NCI-H1105 treated with DMSO at 0.1 percent for 48 hours (cell line): ENCODE data around the gene DDA1.

Experiments
- DNase-seq: peaks from one replicate; lab custom pipeline; 2025; lab: John Stamatoyannopoulos, UW

Gene DDA1

DNA sequence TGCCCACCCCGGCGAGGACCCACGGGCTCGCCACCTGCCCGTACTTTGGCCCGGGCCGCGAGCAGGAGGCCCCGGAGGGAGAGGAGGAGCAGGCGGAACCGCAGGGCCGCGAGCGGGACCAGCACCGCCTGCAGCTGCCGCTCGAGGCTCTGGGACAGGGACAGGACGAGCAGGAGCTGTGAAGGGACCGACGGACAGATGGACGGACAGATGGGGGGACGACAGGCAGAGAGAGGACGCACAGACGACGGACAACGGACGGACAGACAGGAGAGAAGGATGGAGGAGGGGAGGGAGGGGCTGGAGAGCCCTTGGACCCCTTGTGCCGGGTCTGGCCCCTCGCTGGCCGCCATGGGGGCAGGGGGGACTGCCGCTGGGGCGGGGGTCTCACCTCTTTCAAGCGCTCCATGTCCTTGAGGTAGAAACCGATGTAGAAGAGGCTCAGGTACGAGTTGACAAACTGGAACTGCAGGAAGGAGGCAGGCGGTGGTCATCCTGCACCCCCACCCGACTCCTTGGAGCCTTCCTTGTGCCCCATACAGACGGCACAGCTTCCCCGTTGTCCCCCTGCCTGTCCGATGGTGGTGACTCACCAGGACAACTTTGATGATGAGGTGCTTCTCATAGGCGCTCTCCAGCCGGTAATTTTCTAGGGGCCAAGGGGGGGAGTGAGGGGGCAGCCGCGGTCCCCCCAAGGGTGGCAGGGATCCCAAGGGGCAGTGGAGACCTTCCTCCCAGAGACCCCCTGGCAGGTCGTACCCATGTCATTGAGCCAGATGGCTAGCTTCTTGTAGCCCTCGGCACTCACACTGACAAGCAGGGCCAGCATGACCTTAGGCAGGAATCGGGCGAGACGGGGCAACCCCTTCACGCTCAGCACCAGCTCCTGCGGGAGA, 20.3 kb downstream of the DDA1 start:
- DNase-seq = no peak

DNA sequence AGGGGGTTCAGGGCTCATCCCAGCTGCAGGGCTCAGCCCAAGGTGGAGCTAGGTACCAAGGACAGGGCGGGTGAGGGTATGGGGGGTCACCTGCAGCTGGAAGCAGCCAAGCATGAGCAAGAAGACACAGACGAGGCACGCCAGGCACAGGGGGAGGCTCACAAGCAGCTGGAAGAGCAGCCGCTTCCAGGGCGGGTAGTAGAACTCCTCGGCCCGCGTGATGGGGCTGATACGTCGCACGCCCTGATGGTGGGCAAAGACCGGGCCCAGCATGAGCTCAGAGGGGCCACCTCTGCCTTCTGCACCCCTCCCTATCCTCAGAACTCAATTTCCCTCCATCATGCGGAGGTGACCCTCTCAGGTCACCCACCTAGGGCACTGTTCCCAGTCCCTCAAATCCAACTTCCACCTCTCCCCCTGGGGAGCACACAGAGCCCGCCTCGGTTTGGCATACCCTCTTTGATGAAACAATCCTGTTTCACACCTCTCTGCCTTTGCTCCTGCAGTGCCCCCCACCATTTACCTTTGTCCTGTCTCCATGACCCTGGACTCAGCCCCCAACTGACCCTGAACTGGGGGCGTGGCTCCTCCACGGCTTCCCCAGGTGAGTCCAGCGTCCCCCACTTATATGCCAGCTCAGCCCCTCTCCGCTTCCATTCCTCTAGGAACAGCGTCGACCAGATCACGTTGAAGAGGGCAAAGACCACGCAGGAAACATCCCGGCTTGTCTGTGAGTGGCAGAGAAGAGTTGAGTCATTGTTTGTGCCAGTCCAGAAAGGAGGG, 21.1 kb downstream of the DDA1 start:
- DNase-seq = no peak

DNA sequence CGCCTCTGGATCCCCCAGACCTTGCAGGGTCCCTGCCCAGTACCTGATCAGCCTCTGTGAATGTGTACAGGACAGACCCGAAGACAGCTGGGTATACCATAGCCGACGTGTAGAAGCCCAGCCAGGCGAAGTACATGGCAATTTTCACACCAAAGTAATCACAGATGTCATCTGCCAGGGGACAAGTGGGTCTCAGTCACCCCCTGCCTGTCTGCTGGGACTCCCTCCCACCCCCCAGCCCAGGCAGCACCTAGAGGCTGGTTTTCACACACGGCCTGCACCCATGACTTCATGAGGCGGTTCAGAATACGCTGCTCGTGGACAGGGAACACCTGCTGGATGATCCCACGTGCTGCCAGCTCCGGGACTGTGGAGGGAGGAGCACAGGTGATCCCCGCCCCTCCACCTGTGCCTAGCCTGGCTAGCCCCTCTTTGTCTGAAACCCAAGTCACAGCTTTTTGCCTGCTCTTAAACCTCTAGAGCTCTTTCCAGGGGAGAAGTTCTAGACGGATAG, 21.7 kb downstream of the DDA1 start:
- peak; percentile 39 for DNase-seq

DNA sequence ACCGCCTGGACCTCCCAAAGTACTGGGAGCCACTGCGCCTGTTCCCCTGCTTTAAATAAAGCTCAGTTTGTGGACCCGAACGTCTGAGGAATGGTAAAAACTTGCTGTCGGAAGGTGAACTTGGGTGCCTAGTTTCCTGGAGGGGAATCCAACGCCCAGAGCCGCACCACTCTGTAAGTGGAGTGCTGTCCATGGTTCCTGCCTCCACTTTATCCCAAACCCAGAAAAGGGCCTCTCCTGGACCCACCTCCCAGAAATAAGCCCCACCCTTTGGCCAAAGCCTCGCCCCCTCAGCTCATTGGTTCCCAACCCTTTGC, 23.0 kb downstream of the DDA1 start:
- DNase-seq = no peak

DNA sequence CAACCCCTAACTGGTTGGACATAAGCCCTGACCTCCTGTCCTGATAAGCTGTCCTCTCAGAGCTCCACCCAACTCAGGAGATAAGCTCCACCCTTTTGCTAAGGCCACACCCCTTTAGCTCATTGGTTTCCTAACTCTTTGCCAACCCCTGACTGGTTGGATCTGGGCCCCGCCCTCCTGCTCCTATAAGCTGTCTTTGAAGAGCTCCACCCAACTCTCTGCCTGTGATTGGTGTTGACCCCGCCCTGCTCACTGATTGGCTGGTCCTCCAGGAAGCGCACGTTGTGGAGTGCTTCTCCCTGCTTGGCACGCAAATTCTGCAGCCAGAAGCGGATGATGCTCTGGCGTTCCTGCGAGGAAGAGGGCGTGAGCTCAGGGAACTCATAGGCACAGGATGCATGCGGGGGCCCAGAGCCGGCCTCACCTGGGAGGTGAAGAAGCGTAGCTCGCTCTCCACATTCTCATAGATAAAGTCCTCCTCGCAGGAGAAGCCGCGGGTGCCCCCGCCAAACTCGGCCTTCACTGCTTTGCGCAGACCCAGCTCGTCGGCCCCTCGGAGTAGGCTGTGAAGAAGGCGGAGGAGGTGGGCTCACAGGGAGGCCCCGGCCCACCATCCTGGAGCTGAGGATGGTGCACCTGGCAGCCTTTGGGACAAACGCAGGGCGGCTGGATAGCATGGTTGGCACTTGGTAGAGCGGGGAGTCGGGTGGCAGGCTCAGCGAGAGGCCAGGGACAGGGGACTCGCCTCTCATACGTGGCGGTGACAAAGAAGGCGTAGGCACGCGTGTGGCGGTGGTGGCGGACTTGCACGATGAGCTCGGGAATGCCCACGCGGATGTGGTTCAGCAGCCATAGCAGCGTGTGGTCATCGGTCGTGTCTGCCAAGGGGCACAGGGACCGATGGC, 23.6 kb downstream of the DDA1 start:
- DNase-seq = no peak

DNA sequence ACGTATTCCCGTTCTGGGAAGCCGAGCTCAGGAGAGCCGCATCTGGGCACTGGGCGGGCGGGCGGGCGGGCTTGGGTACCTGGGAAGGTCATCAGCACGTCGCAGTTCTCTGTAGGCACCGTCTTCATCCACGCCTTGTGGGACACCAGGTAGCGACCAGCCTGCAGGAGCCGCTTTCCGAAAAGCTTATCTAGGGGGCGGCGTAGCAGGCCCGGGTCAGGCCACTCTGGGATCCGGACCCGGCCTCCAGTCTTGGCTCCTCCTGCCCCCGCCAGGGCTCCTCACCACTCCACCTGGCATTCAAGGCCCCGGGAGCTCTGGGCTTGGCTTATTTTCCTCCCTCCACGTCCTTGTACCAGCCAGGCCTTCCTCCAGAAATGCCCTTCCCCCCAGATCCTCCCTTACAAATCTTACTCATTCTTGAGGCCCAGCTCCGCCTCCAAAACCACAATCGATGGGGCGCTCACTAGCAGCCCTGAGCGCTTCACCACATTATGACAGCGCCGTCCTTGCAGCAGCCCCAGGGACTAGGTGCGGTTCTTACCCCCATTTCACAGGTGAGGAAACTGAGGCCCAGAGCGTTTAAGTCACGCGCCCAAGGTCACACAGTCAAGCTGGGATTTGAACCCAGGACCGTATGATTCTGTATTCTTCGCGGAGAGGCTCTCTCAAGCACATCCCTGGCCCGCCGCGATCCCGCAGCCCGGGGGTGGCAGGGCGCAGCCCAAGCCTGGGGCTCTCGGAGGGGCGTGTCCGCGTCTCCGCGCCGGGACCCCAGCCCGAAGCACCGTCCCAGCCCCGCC, 24.4 kb downstream of the DDA1 start:
- no peak for DNase-seq

DNA sequence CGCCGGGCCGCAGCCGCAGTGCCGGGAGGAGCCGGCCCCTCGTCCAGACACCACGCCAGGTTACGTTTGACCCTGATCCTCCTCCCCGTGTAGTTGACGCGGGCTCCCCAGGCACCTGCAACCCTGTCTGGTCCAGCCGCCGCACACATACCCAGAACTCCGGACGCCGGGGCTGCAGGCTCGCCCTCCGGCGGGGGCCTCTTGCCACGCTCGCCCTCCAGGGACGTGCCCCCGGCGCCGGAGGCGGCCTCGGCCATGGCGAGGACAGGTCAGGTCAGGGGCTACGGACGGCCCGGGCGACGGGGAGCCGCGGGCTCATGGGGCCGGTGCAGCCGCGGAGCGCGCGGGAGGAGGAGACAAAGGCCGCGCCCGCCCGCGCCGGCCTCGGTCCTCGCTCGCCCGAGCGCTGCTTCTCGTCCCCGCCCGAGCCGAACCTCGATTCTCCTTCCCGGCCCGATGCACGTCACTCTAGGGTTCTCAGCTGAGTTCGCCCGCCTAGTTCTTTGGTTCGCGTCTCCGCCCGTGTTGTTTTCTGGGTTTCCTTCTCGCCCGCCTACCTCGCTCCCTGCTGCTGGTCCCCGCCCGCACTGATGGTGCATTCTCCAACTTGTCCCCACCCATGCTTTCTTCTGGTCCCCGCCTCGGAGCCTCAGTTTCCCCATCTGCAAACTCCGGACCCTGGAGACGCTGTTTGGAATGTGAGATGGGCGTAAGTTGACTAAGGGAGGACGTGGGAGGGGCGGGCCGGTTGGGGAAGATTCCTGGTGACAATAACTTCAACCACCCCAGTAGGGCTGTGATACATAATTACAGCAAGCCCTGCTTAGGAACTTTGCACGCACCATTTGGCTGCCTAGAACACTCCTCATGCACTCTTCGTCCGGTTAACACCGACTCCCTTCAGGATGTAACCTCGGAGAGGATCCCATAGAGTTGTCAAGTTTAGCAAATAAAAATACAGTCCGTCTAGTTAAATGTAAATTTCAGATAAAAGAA, 25.3 kb downstream of the DDA1 start, which contains the start of gene ANO8:
Gene ANO8, minus strand, starts transcription at position 442 of the 996 bp plus-strand sequence. Its CDS starts 185 bp downstream, at position 257.
- DNase-seq = peak; percentile 91

DNA sequence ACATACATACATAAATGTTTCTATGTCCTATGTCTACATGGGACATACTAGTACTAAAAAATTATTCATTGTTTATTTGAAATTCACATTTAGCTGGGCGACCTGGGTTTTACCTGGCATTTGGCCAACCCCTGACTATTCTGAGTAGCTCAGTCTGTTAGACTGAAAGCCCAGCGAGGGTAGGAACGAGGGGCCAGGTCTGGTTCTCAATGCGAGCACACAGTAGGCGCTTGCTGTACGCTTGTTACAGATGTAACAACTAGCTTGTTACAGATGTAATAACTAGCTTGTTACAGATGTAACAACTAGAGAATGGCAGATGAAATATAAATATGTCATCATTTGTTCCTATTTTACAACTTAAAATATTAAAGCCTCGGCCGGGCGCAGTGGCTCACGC, 26.2 kb downstream of the DDA1 start:
- DNase-seq = no peak

DNA sequence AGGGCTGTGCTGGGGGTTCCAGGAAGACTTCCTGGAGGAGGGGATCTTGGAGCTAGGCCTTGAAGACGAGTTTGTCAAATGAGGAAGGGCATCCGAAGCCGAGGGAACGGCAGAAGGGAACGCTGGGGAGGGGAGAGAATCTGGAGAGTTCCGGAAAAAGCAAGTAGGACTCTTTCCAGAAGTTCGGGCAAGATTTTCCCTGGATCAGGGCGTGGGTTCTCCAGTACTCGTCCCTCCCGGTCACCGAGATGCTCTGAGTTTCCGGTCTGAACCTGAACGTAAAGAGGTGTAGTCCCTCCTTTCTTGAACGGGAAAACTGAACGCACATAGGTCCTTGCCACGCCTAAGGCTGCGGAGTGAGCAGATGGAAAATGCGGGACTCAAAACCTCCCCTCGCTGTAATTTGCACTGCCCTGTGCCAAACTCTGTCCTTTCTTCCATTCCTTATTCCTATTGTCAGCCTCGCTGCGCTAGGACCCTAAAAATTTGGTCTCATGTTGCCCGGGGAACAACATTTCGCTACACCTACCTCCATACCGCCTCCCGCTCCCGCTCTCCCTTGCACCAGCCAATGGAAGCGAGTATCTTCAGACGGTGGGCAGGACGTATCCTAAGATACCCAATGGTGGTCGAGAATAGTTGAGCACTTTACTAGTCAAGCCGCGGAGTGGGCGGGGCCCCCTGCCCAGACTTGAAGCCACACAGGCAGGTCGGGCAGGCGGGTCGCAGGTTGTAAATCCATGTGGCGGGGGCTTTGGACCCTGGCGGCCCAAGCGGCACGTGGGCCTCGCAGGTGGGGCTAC, 27.7 kb downstream of the DDA1 start, which contains the start of gene GTPBP3:
Gene GTPBP3, plus strand, starts transcription at position 682 of the 803 bp plus-strand sequence. Its CDS starts 59 bp downstream, at position 741.
- peak; percentile 99 for DNase-seq

DNA sequence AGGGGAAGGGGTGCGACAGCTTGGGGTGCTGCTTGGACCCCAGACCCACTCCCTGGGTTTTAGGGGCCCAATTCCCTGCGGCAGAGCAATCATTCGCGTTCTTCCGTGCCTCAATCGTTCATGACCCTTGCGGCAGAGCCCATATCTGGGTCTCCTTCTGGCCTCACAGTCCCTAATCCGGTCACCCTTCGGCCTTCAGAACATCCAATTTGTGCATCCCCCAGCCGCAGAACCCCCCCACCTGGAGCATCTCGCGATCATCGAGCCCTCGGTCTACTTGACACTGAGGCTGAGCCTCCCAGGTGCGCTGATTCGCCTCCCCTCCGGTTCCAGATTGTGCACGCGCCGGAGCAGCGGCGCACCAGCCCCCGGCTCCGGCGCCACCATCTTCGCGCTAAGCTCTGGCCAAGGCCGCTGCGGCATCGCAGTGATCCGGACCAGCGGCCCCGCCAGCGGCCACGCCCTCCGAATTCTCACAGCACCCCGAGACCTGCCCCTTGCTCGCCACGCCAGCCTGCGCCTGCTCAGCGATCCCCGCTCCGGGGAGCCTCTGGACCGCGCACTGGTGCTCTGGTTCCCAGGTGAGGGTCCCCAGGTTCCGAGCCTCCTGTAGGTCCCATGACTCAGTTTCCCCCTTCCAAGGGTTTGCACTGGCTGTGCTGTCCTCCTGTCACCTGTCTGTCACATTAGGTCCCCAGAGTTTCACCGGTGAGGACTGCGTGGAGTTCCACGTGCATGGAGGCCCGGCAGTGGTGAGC, 28.5 kb downstream of the DDA1 start:
- no peak for DNase-seq

DNA sequence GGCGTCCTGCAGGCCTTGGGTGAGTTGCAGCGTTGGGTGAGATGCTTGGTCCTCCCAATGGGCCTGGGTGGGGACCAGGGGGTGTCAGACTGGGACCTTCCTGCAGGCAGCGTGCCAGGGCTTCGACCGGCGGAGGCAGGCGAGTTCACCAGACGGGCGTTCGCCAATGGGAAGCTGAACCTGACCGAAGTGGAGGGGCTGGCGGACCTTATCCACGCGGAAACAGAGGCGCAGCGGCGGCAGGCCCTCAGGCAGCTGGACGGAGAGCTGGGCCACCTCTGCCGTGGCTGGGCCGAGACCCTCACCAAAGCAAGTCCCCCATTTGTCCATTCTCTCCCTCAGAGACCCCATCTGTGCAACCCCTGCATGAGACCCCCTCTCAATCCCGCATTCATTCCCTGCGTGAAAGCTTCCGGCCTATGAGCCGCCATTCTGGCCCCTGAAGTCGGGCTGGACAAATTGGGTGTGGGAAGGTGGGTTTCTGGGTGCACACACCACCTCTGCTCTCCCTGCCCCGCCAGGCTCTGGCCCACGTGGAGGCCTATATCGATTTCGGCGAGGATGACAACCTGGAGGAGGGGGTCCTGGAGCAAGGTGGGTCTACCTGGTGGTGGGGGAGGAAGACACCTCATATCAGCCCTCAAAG, 29.2 kb downstream of the DDA1 start:
- no peak for DNase-seq

DNA sequence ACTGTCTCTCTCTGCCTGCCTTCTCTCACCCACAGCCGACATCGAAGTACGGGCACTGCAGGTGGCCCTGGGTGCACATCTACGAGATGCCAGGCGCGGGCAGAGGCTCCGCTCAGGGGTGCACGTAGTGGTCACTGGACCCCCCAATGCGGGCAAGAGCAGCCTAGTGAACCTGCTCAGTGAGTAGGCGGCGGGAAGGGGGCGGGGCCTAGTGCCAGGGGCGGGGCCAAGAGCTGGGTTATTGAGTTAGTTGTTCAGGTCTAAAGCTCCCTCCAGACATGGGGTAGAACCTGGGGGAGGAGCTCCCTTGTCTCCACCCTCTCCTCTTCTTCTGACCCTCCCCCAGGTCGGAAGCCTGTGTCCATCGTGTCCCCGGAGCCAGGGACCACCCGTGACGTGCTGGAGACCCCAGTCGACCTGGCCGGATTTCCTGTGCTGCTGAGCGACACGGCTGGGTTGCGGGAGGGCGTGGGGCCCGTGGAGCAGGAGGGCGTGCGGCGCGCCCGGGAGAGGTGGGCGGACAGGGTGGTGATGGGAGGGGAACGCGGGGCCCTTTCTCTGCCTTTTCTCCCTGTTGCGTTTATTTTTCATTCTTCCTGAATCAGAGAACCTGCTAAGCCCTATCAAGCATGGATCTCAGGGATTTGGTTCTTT, 29.9 kb downstream of the DDA1 start:
- DNase-seq = no peak

DNA sequence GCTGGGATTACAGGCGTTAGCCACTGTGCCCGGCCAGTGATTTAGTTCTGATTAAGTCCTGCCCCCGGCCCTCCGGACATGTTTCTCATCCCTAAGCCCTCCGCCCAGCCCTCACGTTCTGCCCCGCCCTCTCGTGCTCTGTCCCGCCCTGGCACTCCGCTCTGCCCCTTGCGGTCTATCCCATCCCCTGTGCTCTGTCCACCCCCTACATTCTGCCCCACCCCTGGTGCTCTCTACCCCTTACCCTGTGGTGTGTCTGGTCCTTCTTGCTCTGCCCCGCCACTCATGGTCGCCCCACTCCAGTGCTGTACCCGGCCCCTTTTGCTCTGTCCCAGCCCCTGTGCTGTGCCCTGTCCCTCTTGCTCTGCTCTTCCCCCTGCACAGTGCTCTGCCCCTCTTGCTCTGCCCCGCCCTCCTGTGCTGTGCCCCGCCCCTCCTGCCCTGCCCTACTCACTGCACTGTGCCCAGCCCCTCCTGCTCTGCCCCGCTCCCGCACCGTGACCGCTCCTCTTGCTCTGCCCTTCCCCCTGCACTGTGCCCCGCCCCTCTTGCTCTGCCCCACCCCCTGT, 31.0 kb downstream of the DDA1 start:
- no peak for DNase-seq

DNA sequence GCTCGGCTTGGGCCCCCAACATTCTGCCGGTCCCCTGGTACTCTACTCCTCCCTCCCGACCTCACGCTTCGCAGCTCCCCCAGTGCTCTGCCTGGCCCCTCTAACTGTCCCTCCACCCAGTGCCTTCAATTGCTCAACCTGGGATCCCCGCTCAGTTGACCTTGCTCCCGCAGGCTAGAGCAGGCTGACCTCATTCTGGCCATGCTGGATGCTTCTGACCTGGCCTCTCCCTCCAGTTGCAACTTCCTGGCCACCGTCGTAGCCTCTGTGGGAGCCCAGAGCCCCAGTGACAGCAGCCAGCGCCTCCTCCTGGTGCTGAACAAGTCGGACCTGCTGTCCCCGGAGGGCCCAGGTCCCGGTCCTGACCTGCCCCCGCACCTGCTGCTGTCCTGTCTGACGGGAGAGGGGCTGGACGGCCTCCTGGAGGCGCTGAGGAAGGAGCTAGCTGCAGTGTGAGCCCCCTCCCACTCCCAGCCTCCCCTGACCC, 31.6 kb downstream of the DDA1 start:
- DNase-seq = no peak

DNA sequence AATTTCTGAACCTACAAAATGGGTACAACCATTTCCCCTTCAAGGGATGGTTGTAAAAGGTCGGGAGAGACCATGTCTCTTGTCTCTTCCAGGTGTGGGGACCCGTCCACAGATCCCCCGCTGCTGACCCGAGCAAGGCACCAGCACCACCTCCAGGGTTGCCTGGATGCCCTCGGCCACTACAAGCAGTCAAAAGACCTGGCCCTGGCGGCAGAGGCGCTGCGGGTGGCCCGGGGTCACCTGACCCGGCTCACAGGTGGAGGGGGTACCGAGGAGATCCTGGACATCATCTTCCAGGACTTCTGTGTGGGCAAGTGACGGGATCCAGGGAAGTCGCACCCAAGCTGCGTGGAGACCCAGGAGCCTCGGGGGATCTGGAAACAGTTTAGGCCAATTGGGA, 32.0 kb downstream of the DDA1 start:
- DNase-seq = no peak

DNA sequence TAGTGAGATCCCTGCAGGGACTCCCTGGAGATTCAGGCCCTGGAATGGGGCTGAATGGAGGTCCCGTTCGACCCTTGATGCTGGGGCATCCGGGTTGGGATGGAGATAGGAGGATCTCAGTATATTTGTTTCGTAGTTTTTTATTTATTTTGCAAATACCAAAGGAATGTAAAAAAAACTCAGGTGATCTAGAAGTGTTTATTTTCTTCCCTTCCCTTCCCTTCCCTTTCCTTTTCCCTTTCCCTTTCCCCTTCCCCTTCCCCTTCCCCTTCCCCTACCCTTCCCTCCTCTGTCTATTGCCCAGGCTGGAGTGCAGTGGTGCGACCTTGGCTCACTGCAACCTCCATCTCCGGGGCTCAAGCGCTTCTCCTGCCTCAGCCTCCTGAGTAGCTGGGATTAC, 32.5 kb downstream of the DDA1 start:
- no peak for DNase-seq
